ENCODE measurements around the gene ZNF771.
A peak's percentile ranks its signal among the peaks of the same experiment; 100 is the strongest.

ZNF771 gene

GRCh38 chr16:30407102-30407803 lies at the start of gene ZNF771:
Gene ZNF771 (plus strand): TSS chr16:30407606. CDS start chr16:30408054, 448 bp downstream.
- peak; percentile 84 for DNase-seq
- Mint-ChIP-seq H3K9me3 (no peaks in the 10 kb centered on the region), H3K27me3 (no peaks in the 10 kb centered on the region), H3K4me3 (peak within 1 kb of the TSS; percentile 91 to 99), H3K4me1 (peaks cover 28 to 36% of the 10 kb centered on the region in 2 donors), H3K27ac (peak within 1 kb of the TSS; percentile 98), H3K36me3 (peaks cover 10% of the 10 kb centered on the region in 2 donors)
- peak; percentile 83 to 88 for ATAC-seq (replicated peaks)

GRCh38 chr16:30357715-30358576 lies 49.5 kb upstream of the ZNF771 start:
- Mint-ChIP-seq H3K36me3 (peaks cover 43 to 68% of the 10 kb centered on the region in 2 donors), H3K27me3 (no peaks in the 10 kb centered on the region), H3K4me3 (no peak overlapping the region), H3K27ac (no peak overlapping the region), H3K4me1 (peaks cover 38 to 52% of the 10 kb centered on the region in 2 donors), H3K9me3 (no peaks in the 10 kb centered on the region)
- ATAC-seq (replicated peaks) (no peak), DNase-seq (no peak)

GRCh38 chr16:30358577-30358936 lies 48.8 kb upstream of the ZNF771 start:
- DNase-seq (no peak), ATAC-seq (replicated peaks) (no peak)
- Mint-ChIP-seq H3K36me3 (peaks cover 44 to 66% of the 10 kb centered on the region in 2 donors), H3K27me3 (no peaks in the 10 kb centered on the region), H3K4me1 (peaks cover 36 to 46% of the 10 kb centered on the region in 2 donors), H3K9me3 (no peaks in the 10 kb centered on the region), H3K27ac (no peak overlapping the region), H3K4me3 (no peak overlapping the region)

DNA sequence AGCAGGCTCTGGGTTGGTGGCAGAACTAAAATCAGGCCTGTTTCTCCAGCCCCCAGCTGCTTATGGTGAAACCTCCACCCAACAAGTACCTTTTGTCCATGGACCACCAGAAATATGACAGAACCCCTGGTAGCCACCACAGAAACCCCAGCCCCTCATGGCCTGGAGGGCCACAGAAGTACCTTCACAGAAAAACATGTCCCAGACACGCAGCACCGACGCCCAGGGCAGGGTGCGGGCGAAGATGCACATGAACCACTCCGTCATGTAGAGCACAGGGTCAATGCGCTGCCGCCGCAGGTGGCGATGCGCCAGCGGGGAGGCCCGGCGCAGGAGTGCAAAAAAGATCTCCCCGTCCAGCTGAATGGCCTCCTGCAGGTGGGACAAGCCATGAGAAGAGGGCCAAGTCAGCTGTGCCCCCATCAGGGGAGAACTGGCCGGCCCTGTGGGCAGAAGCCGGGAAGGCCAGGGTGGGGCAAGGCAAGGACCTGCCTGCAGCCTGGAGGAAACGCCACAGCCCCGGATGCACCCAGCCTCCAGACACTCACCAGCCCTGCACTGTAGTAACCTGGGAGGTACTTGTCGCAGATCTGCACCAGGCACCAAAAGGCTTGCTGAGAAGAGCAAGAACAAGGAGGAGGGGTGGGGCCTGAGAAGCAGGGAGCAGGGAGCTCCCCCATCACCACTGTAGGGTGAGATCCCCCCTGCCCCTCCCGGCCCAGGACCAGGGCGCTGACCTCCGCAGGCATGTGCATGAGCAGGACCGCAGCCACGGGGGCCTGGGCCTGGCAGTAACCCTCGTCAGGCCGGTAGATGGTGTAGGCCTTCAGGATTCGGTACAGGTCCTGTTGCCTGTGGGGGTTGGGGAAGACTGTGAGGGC lies 48.2 kb upstream of the ZNF771 start:
- H3K4me3 Mint-ChIP-seq, result no peak overlapping the region
- H3K9me3 Mint-ChIP-seq, result no peaks in the 10 kb centered on the region
- ATAC-seq (replicated peaks) (no peak), DNase-seq (no peak)
- H3K27ac Mint-ChIP-seq, result no peak overlapping the region
- H3K4me1 Mint-ChIP-seq, result peaks cover 30 to 39% of the 10 kb centered on the region in 2 donors
- H3K27me3 Mint-ChIP-seq, result no peaks in the 10 kb centered on the region
- peaks cover 40 to 60% of the 10 kb centered on the region in 2 donors for H3K36me3 Mint-ChIP-seq

GRCh38 chr16:30359871-30360170 lies 47.6 kb upstream of the ZNF771 start:
- Mint-ChIP-seq H3K27me3 (no peaks in the 10 kb centered on the region), H3K9me3 (no peaks in the 10 kb centered on the region), H3K27ac (no peak overlapping the region), H3K4me1 (peaks cover 26 to 36% of the 10 kb centered on the region in 2 donors), H3K4me3 (no peak overlapping the region), H3K36me3 (peaks cover 40 to 61% of the 10 kb centered on the region in 2 donors)
- no peak for DNase-seq
- ATAC-seq (replicated peaks), result no peak

GRCh38 chr16:30361180-30361579 lies 46.2 kb upstream of the ZNF771 start:
- Mint-ChIP-seq H3K4me1 (peaks cover 22 to 30% of the 10 kb centered on the region in 2 donors), H3K27me3 (no peaks in the 10 kb centered on the region), H3K9me3 (no peaks in the 10 kb centered on the region), H3K4me3 (no peak overlapping the region), H3K27ac (peak overlapping the region; percentile 42), H3K36me3 (peaks cover 39 to 61% of the 10 kb centered on the region in 2 donors)
- DNase-seq (no peak), ATAC-seq (replicated peaks) (no peak)

DNA sequence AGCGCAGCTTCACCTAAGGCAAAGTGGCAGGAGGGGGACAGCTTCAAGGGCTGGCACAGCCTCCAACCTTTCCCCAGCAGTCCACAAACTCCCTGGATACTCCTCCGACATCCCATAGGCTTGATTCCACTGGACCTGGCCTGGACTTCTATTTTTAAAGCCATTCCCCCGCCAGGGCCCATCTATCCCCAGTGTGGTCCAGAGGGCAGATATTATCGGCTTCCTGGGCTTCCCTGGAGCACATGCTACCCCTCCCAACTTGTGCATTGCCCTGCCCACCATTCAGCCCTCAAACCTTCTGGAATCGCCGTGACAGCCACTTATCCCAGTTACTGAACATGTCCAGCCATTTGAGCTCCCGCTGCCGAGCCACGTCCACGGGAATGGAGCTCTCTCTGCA lies 42.2 kb upstream of the ZNF771 start:
- H3K27ac Mint-ChIP-seq, result peak overlapping the region; percentile 4
- no peaks in the 10 kb centered on the region for H3K9me3 Mint-ChIP-seq
- H3K4me3 Mint-ChIP-seq, result no peak overlapping the region
- no peaks in the 10 kb centered on the region for H3K27me3 Mint-ChIP-seq
- H3K36me3 Mint-ChIP-seq, result peaks cover 35 to 64% of the 10 kb centered on the region in 2 donors
- H3K4me1 Mint-ChIP-seq, result peaks cover 35 to 45% of the 10 kb centered on the region in 2 donors
- no peak for ATAC-seq (replicated peaks)
- DNase-seq, result no peak

DNA sequence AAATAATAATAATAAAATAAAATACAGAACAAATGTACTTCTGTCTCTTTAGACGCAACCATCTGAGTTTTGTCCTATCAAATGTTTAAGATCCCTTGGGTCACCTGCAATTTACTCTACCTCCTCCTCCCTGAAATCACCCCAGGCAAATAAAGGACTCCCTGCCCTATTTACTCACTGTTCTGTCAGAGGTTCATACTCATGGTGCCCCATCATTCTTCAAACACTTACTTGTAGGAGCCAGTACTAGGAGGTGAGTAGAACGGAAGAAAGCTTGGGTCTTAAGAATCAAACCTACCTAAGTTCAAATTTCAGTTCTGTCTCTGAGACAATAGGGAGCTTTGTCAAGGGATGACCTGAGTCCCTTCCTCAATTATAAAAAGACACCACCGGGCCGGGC lies 40.9 kb upstream of the ZNF771 start:
- Mint-ChIP-seq H3K27me3 (no peaks in the 10 kb centered on the region), H3K4me3 (peak overlapping the region in 1 of 2 donors; percentile 86), H3K27ac (no peak overlapping the region), H3K9me3 (no peaks in the 10 kb centered on the region), H3K36me3 (peaks cover 29 to 53% of the 10 kb centered on the region in 2 donors), H3K4me1 (peaks cover 34 to 48% of the 10 kb centered on the region in 2 donors)
- no peak for ATAC-seq (replicated peaks)
- DNase-seq, result no peak

DNA sequence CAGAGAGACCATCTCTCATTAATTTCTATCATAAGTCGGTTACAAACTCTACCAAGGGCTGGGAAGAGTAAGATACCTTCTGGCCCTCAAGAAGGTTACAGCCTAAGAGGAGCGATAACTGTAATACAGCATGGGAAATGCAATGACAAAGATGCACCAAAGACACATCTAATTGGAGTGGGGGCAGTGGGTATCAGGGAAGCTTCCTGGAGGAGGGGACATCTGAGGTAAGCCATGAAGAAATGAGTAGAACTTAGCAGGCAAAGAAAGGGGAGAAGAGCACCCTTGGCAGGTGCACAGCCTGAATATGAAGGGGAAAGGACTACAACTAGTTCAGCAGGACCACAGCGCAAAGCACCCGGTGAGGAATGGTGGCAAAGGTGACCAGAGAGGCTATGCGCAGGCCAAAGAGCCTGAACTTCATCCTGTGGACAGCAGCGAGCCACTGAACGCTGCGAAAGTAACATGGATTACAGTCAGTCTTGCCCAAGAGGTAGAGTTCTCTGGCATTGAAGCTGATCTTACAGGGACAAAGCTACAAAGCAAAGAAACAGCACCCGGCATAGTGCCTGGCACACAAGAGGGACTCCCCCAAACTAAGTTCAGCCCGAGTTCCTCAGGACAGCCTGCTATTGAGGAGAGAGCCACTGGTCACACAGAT lies 39.9 kb upstream of the ZNF771 start:
- Mint-ChIP-seq H3K4me1 (peaks cover 41 to 55% of the 10 kb centered on the region in 2 donors), H3K9me3 (no peaks in the 10 kb centered on the region)

GRCh38 chr16:30368122-30368791 lies 39.1 kb upstream of the ZNF771 start:
- Mint-ChIP-seq H3K36me3 (peaks cover 23 to 42% of the 10 kb centered on the region in 2 donors), H3K27ac (peak overlapping the region; percentile 87), H3K4me1 (peaks cover 41 to 55% of the 10 kb centered on the region in 2 donors), H3K27me3 (no peaks in the 10 kb centered on the region), H3K4me3 (peak overlapping the region; percentile 86 to 92), H3K9me3 (no peaks in the 10 kb centered on the region)
- ATAC-seq (replicated peaks) (no peak), DNase-seq (no peak)

More for the DNA sequence above, 39.9 kb upstream of the ZNF771 start:
- H3K36me3 Mint-ChIP-seq, result peaks cover 26 to 48% of the 10 kb centered on the region in 2 donors
- H3K4me3 Mint-ChIP-seq, result peak overlapping the region; percentile 86 to 92
- peak overlapping the region; percentile 63 for H3K27ac Mint-ChIP-seq
- H3K27me3 Mint-ChIP-seq, result no peaks in the 10 kb centered on the region
- DNase-seq (no peak), ATAC-seq (replicated peaks) (no peak)

GRCh38 chr16:30368792-30369090 lies 38.7 kb upstream of the ZNF771 start:
- Mint-ChIP-seq H3K4me3 (peak overlapping the region; percentile 86 to 92), H3K27me3 (no peaks in the 10 kb centered on the region), H3K36me3 (peaks cover 21 to 41% of the 10 kb centered on the region in 2 donors), H3K4me1 (peaks cover 41 to 55% of the 10 kb centered on the region in 2 donors), H3K9me3 (no peaks in the 10 kb centered on the region), H3K27ac (peak overlapping the region; percentile 87)
- ATAC-seq (replicated peaks) (no peak), DNase-seq (no peak)

DNA sequence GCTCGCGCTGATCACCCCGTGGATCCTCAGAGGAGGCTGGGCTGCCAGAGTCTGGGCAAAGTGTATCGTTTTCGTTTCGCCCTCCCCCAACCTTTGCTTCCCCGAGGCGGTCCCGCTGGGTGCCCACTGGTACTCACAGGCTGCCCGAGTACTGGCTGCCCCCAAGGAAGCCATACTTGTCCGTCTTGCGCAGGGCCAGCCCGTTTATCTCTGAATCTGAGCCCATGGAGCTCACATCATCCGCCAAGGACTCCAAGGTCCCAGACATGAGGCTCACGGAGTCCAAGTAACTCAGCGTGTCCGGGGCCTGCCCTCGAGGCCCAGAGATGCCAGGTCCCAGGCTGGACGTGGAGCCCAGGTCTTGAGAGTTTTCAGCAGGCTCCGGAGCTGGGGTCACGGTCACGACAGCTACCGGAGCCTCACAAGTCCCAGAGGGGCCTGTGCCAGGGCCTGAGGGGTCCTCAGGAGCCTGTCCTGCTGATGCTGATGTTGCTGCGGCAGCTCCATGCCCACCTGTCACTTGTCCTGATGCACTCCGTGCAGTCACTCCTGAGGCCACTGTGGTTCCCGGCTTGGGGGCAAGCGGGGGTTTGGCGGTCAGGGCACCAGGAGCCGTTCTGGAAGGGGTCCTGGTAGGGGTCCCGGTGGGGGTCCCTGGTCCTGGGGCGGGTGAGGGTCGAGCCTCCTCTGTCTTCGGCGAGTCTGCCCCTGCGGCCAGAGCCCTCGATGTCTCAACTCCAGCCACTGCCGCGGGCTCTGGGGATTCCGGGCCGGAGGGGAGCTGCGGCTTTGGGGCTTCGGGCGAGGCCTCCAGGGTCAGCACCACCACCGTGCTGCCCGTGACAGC lies 38.1 kb upstream of the ZNF771 start:
- no peak for DNase-seq

More for the DNA sequence above, 38.1 kb upstream of the ZNF771 start:
- Mint-ChIP-seq H3K4me1 (peaks cover 41 to 55% of the 10 kb centered on the region in 2 donors), H3K4me3 (peak overlapping the region; percentile 86 to 92), H3K36me3 (peaks cover 19 to 41% of the 10 kb centered on the region in 2 donors), H3K9me3 (no peaks in the 10 kb centered on the region), H3K27me3 (no peaks in the 10 kb centered on the region), H3K27ac (peak overlapping the region; percentile 87)
- no peak for ATAC-seq (replicated peaks)

All from stimulated activated naive B cell treated with anti-CD40 and anti-IgM and Interleukin-4, amounts not matched to agents 10 μg/mL and 1 μg/mL and 100 μg/mL, for 72 hours (primary cell).